ENCODE results near the gene FABP3. TPM values are rescaled to one million over a fixed set of nuclear protein-coding genes. Genes with fewer than 3 reads are reported as not detected.

FABP3 gene
- total and polyA plus RNA-seq, 2 of the 13 experiments (the other 11 are each of a cell fraction or from before 2014, with no cell fraction given) = 0.21 to 0.24 TPM

GRCh38 chr1:31421371-31422040, 48.6 kb upstream of the FABP3 start (continued):
- TF ChIP-seq TERF1 (CRISPR knock-in tag; IDR thresholded peaks at IDR 0.05) (no peak), ZNF44 (CRISPR knock-in tag; IDR thresholded peaks at IDR 0.05) (no peak), TBP (CRISPR knock-in tag; IDR thresholded peaks at IDR 0.05) (no peak), ZNF691 (CRISPR knock-in tag; IDR thresholded peaks at IDR 0.05; ENCODE audit: borderline replicate concordance, low read depth) (no peak), MAFG (CRISPR knock-in tag; IDR thresholded peaks at IDR 0.05) (no peak), MEIS2 (CRISPR knock-in tag; IDR thresholded peaks at IDR 0.05) (no peak), KAT2B (IDR thresholded peaks at IDR 0.05; ENCODE audit: borderline replicate concordance, low read depth, low read length) (no peak), USF2 (IDR thresholded peaks at IDR 0.05; ENCODE audit: low read depth, low read length) (no peak), USF2 (CRISPR knock-in tag; IDR thresholded peaks at IDR 0.05; ENCODE audit: borderline replicate concordance) (no peak), RORA (CRISPR knock-in tag; IDR thresholded peaks at IDR 0.05) (no peak), KDM5B (CRISPR knock-in tag; IDR thresholded peaks at IDR 0.05; ENCODE audit: borderline replicate concordance) (peak; percentile 31; the same call in 1 of the 2 replicates), CBX1 (IDR thresholded peaks at IDR 0.05; ENCODE audit: low read depth) (no peak), MED1 (CRISPR knock-in tag; IDR thresholded peaks at IDR 0.05) (peak; percentile 21; the same call in 1 of the 2 replicates), ZNF407 (CRISPR knock-in tag; IDR thresholded peaks at IDR 0.05; ENCODE audit: not compliant biosample characterization) (no peak)
